GM12878 (cell line): Measurements from ENCODE around the gene WDFY4. TPM values are rescaled to one million over a fixed set of nuclear protein-coding genes. Genes with fewer than 3 reads are reported as not detected.

Experiments used
- ATAC-seq: fragments of 200-7000 bp; cut with Tn5 transposase; 3 replicates; pipeline ENCODE4 v1.9.1; 2020; ENCODE audit warnings: mild to moderate bottlenecking, moderate library complexity
- BruUV-seq: library from RNA; stranded (reverse); fragments of 400-500 nt; replicated peaks from 2 replicates; lab custom pipeline; 2021; lab: Mats Ljungman, UMichigan
- CTCF ChIA-PET: fragments of 300-600 bp; sonication (Branson Sonifier 250); formaldehyde crosslinking; extraction: SDS; loops from one replicate; lab custom pipeline; 2021; ENCODE audit warnings: inconsistent platforms; lab: Yijun Ruan, JAX
- POLR2A ChIA-PET: fragments of 350-600 bp; formaldehyde crosslinking; extraction: SDS; loops from one replicate; lab custom pipeline; 2021; ENCODE audit warnings: inconsistent platforms; lab: Charles Lee
- RAD21 ChIA-PET: fragments of 300-600 bp; sonication (Branson Sonifier 250); formaldehyde crosslinking; loops from one replicate; lab custom pipeline; 2023; ENCODE audit warnings: antibody characterized with exemption; ENCODE audit not compliant: unreplicated experiment; lab: Charles Lee
- SMC1A ChIA-PET: fragments of 300-600 bp; sonication (Branson Sonifier 250); formaldehyde crosslinking; loops from one replicate; lab custom pipeline; 2023; ENCODE audit not compliant: unreplicated experiment, uncharacterized antibody; lab: Charles Lee
- DNase-seq: peaks from one replicate; pipeline ENCODE4 v3.0.0-alpha.2; 2011; ENCODE audit warnings: low read depth, low spot score
- FAIRE-seq: peaks from 3 replicates; lab custom pipeline; 2011; peaks lifted over from hg19 to GRCh38; lab: Jason Lieb, UNC
- H2AFZ ChIP-seq: 2 replicates; pipeline ENCODE4 v1.6.0; 2011; ENCODE audit warnings: low read depth, low read length, control low read depth; ENCODE audit not compliant: control insufficient read depth
- H3K27ac ChIP-seq: 2 replicates; pipeline ENCODE4 v1.5.1; 2011; ENCODE audit warnings: control low read depth; ENCODE audit not compliant: control insufficient read depth, insufficient read depth
- H3K27me3 ChIP-seq, 2 experiments: replicated peaks in 1 of 2; 2 replicates each; pipeline versions ENCODE4 v1.6.0 to v1.6.1; 2011; ENCODE audit warnings: low read length in 1 of 2; ENCODE audit not compliant: control insufficient read depth in 2 of 2, insufficient read depth in 2 of 2
- H3K36me3 ChIP-seq, 2 experiments: 2 replicates each; pipeline ENCODE4 v1.5.1; 2011; ENCODE audit warnings: low read length in 1 of 2; ENCODE audit not compliant: control insufficient read depth in 2 of 2, insufficient read depth in 2 of 2
- H3K4me1 ChIP-seq: 2 replicates; pipeline ENCODE4 v1.6.1; 2011; ENCODE audit warnings: mild to moderate bottlenecking, low read length, moderate library complexity, mixed read lengths; ENCODE audit not compliant: control insufficient read depth, insufficient read depth
- H3K4me2 ChIP-seq: 2 replicates; pipeline ENCODE4 v1.6.0; 2011; ENCODE audit warnings: control low read depth; ENCODE audit not compliant: control insufficient read depth, insufficient read depth
- H3K4me3 ChIP-seq: fragments of 200-600 bp; sonication (generic); 2 replicates; pipeline ENCODE4 v1.5.1; 2016
- H3K79me2 ChIP-seq: 2 replicates; pipeline ENCODE4 v1.6.0; 2011; ENCODE audit warnings: low read length; ENCODE audit not compliant: control insufficient read depth, insufficient read depth
- H3K9ac ChIP-seq: 2 replicates; pipeline ENCODE4 v1.8.0; 2011; ENCODE audit warnings: low read length, control low read depth, mixed read lengths; ENCODE audit not compliant: control insufficient read depth, insufficient read depth
- H3K9me3 ChIP-seq: replicated peaks from 3 replicates; pipeline ENCODE4 v1.5.1; 2011; ENCODE audit warnings: mild to moderate bottlenecking, low read length; ENCODE audit not compliant: control insufficient read depth, insufficient read depth
- H4K20me1 ChIP-seq: 2 replicates; pipeline ENCODE4 v1.6.0; 2011; ENCODE audit not compliant: control insufficient read depth, insufficient read depth
- ASH2L ChIP-seq: fragments of 300-600, 200-600 bp; sonication (generic); IDR thresholded peaks from 2 replicates; pipeline ENCODE4 v1.6.1; 2017; ENCODE audit warnings: low read depth, mild to moderate bottlenecking, borderline replicate concordance
- BACH1 ChIP-seq: fragments of 450-650 bp; IDR thresholded peaks from 2 replicates; pipeline ENCODE4 v1.6.1; 2017; ENCODE audit warnings: mild to moderate bottlenecking, borderline replicate concordance
- BRCA1 ChIP-seq: IDR thresholded peaks from 2 replicates; pipeline ENCODE4 v1.6.1; 2011; ENCODE audit warnings: low read depth, low read length, improper control_type of control experiment
- CBFB ChIP-seq: IDR thresholded peaks from 2 replicates; pipeline ENCODE4 v1.6.1; 2016; ENCODE audit warnings: antibody characterized with exemption, low read depth
- FOXK2 ChIP-seq: fragments of 450-650 bp; IDR thresholded peaks from 2 replicates; pipeline ENCODE4 v1.6.1; 2017; ENCODE audit warnings: mild to moderate bottlenecking, moderate library complexity
- GABPA ChIP-seq: IDR thresholded peaks from 2 replicates; pipeline ENCODE4 v1.6.1; 2014; ENCODE audit warnings: antibody characterized with exemption, low read depth, mild to moderate bottlenecking, inconsistent platforms
- HCFC1 ChIP-seq: fragments of 150-350 bp; IDR thresholded peaks from 2 replicates; pipeline ENCODE4 v1.6.1; 2014; ENCODE audit warnings: low read length
- RUNX3 ChIP-seq: IDR thresholded peaks from 2 replicates; pipeline ENCODE4 v1.6.1; 2012; ENCODE audit warnings: low read length, inconsistent platforms
- SMAD5 ChIP-seq: IDR thresholded peaks from 2 replicates; pipeline ENCODE4 v1.6.1; 2016; ENCODE audit warnings: antibody characterized with exemption, low read depth
- SMARCA5 ChIP-seq: fragments of 450-650 bp; IDR thresholded peaks from 2 replicates; pipeline ENCODE4 v1.6.1; 2017; ENCODE audit warnings: mild to moderate bottlenecking
- SREBF2 ChIP-seq: IDR thresholded peaks from 2 replicates; pipeline ENCODE4 v1.6.1; 2012; ENCODE audit warnings: mild to moderate bottlenecking, low read length
- TARDBP ChIP-seq: IDR thresholded peaks from 2 replicates; pipeline ENCODE4 v1.6.1; 2016; ENCODE audit warnings: borderline replicate concordance
- WRNIP1 ChIP-seq: IDR thresholded peaks from 2 replicates; pipeline ENCODE4 v1.6.1; 2011; ENCODE audit warnings: low read depth, low read length, improper control_type of control experiment, borderline replicate concordance
- ZNF622 ChIP-seq: fragments of 450-650 bp; IDR thresholded peaks from 2 replicates; pipeline ENCODE4 v1.6.1; 2017; ENCODE audit warnings: mild to moderate bottlenecking, inconsistent platforms
- WGBS: methylation state at CpG from one replicate; pipeline ENCODE4 v1.1.6; 2016; ENCODE audit warnings: low lambda C conversion rate; ENCODE audit not compliant: insufficient replicate concordance, insufficient coverage; ENCODE audit errors: missing lambda C conversion rate; 5-methylcytosine and 5-hydroxymethylcytosine counted together
- in situ Hi-C: fragments of 300-500 bp; cut with MboI; formaldehyde crosslinking; loops from 9 replicates; pipeline ENCODE4 v1.14.3; 2018; ENCODE audit warnings: mixed read lengths
- intact Hi-C: fragments of 100-400 bp; cut with micrococcal nuclease; formaldehyde crosslinking; loops from one replicate; pipeline ENCODE4 v1.14.2; 2022; ENCODE audit not compliant: unreplicated experiment
- polyA plus RNA-seq, 11 experiments: library from polyadenylated mRNA; depleted of rRNA in 4 of 11; unstranded in 6 of 11; stranded (reverse) in 5 of 11; fragments of >200 nt; fragmentation: Nextera tagmentation in 4 of 11; fragmentation: Illumina TruSeq in 1 of 11; extraction: Ambion mirVana in 4 of 11; extraction: Trizol in 1 of 11; gene quantifications; 1 replicate in 1 of 11; 2 replicates in 10 of 11; pipeline versions ENCODE4 v1.2.1 to v1.2.3, GENCODE V29; 2011 to 2016; ENCODE audit warnings: inconsistent platforms in 2 of 11, missing spikeins in 2 of 11, low read depth in 1 of 11
- total RNA-seq, 4 experiments: library from RNA; depleted of rRNA in 3 of 4; stranded (reverse); fragments of >200 nt in 3 of 4; fragmentation: Illumina TruSeq in 1 of 4; extraction: Trizol in 1 of 4; gene quantifications; 2 replicates each; pipeline versions ENCODE4 v1.2.1 to v1.2.3, GENCODE V29; 2013 to 2021

Gene WDFY4
- total and polyA plus RNA-seq, 10 of the 15 experiments (the other 5 are each of a cell fraction or from before 2014, with no cell fraction given), result 13.5 to 132 (median 47.3) TPM

GRCh38 chr10:48780341-48780740 lies 95.7 kb downstream of the WDFY4 start:
- in situ Hi-C loops, result no loop called here
- TSS peak; percentile 12 for BruUV-seq
- SMC1A ChIA-PET, result interaction anchor here (1.2 to 1.4 kb wide), 3 partner anchors 12 to 122 kb away, joined by 3 to 4 read pairs (median 3); no protein-coding TSS in a partner anchor
- no peak overlapping the region for H3K9ac ChIP-seq
- no peaks in the 10 kb centered on the region for H4K20me1 ChIP-seq
- FAIRE-seq, result no peak
- no peak for ATAC-seq
- H3K4me1 ChIP-seq, result no peaks in the 10 kb centered on the region
- RAD21 ChIA-PET, result no interaction called here
- WGBS, result 93% methylated on average over 5 of the region's 5 CpGs
- no peaks in the 10 kb centered on the region for H3K27me3 ChIP-seq
- POLR2A ChIA-PET, result no interaction called here
- H3K4me2 ChIP-seq, result no peak overlapping the region
- H2AFZ ChIP-seq, result no peak overlapping the region
- H3K36me3 ChIP-seq, result peaks cover 18 to 30% of the 10 kb centered on the region in 2 experiments
- CTCF ChIA-PET, result interaction anchor here (1.1 to 1.8 kb wide), 3 partner anchors 15 to 122 kb away, joined by 3 to 6 read pairs (median 5); no protein-coding TSS in a partner anchor
- no peaks in the 10 kb centered on the region for H3K9me3 ChIP-seq
- H3K4me3 ChIP-seq, result no peak overlapping the region
- no peaks in the 10 kb centered on the region for H3K79me2 ChIP-seq
- intact Hi-C loops, result no loop called here
- no peak for DNase-seq
- H3K27ac ChIP-seq, result no peak overlapping the region
- TF ChIP-seq SREBF2, result no peak
- TF ChIP-seq TARDBP, result no peak
- no peak for TF ChIP-seq ASH2L
- no peak for TF ChIP-seq GABPA
- TF ChIP-seq HCFC1, result no peak
- no peak for TF ChIP-seq BRCA1
- TF ChIP-seq SMAD5, result no peak

- Histone ChIP-seq H3K4me2 (no peak overlapping the region), H4K20me1 (no peaks in the 10 kb centered on the region), H3K36me3 (peaks cover 19 to 33% of the 10 kb centered on the region in 2 experiments), H3K27me3 (no peaks in the 10 kb centered on the region), H3K4me1 (no peaks in the 10 kb centered on the region), H3K9ac (no peak overlapping the region), H3K27ac (no peak overlapping the region), H2AFZ (no peak overlapping the region), H3K4me3 (no peak overlapping the region), H3K9me3 (no peaks in the 10 kb centered on the region), H3K79me2 (no peaks in the 10 kb centered on the region)
- intact Hi-C loops (no loop called here), in situ Hi-C loops (no loop called here)
- BruUV-seq, result TSS peak; percentile 50
- WGBS, result 98% methylated on average over 2 of the region's 2 CpGs
- ChIA-PET SMC1A (no interaction called here), CTCF (no interaction called here), POLR2A (no interaction called here), RAD21 (interaction anchor here (1.4 kb wide), 1 partner anchor 17 kb away, joined by 3 read pairs; no protein-coding TSS in a partner anchor)
- no peak for DNase-seq
- TF ChIP-seq CBFB (no peak), RUNX3 (no peak), GABPA (no peak), WRNIP1 (no peak), BACH1 (no peak), SMARCA5 (no peak), FOXK2 (no peak), ZNF622 (no peak)
- no peak for FAIRE-seq
- no peak for ATAC-seq
Measured at GRCh38 chr10:48782386-48782785, 97.7 kb downstream of the WDFY4 start.
